ENCODE measurements around the gene HS6ST2. TPM values are rescaled to one million over a fixed set of nuclear protein-coding genes. Genes with fewer than 3 reads are reported as not detected.

HS6ST2 gene
- total RNA-seq, 1 donor from 2014 or later, result 35.8 TPM

DNA sequence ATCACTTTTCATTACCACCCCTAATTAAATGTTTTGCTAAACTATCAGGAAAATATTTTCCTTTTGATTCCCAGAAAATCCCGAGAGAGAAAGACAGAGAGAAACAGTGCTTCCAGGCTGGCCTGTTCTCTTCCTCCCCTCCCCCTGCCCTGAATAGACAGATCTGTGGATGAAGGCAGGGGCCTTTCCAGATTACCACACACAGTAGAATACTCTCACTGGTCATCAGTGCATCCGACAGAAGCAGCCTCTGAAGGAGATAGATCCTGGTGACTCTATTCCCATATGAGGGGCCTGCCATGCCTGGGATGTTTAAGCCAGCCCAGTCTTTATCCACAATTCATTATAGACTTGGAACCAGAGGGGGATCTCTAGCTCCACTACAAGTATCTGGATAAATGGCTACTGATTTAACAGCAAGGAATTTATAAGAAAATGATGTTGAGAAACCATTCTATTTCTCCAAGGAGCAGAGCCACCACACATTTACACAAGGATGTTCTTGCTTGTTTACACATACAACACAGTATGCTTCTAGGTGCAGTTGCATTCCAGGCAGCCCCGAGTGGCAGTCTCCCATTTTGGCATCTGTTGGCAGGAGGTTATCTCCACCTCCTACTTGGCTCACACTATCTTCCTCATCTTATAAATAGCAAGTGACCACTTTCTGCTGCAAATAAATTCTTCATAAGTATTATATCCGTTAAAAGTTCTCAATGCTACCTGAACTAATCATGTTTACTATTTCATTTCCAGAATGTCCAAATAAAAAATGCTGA, 115.8 kb downstream of the HS6ST2 start:
- Mint-ChIP-seq H3K4me1 (ENCODE audit: unreplicated experiment) (peaks cover 22% of the 10 kb centered on the region), H3K36me3 (no peaks in the 10 kb centered on the region), H3K27me3 (no peaks in the 10 kb centered on the region), H3K9me3 (no peaks in the 10 kb centered on the region), H3K4me3 (no peak overlapping the region), H3K27ac (no peak overlapping the region)
- no peak for DNase-seq (ENCODE audit: extremely low spot score, unreplicated experiment)
- TF ChIP-seq, protein P1, sequence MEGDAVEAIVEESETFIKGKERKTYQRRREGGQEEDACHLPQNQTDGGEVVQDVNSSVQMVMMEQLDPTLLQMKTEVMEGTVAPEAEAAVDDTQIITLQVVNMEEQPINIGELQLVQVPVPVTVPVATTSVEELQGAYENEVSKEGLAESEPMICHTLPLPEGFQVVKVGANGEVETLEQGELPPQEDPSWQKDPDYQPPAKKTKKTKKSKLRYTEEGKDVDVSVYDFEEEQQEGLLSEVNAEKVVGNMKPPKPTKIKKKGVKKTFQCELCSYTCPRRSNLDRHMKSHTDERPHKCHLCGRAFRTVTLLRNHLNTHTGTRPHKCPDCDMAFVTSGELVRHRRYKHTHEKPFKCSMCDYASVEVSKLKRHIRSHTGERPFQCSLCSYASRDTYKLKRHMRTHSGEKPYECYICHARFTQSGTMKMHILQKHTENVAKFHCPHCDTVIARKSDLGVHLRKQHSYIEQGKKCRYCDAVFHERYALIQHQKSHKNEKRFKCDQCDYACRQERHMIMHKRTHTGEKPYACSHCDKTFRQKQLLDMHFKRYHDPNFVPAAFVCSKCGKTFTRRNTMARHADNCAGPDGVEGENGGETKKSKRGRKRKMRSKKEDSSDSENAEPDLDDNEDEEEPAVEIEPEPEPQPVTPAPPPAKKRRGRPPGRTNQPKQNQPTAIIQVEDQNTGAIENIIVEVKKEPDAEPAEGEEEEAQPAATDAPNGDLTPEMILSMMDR (conservative IDR thresholded peaks at IDR 0.05), result no peak

DNA sequence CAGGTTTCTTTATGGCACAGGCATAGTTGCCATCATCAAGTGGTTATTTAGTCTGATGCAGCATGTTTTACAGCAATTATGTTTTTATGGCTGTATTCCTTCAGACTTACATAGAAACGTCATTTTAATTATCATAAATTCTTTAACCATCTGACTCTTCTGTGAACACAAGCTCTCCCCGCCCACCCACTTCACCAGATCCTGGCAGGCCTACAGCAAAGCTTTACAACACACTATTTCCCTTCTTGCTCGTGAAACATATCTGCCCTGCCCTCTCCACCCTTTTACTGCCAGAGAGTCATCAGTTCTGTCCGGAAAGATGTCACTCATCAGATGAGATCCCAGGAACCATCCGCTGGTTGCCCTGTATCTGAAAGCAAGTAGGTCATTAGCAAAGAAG, 120.5 kb downstream of the HS6ST2 start:
- TF ChIP-seq, protein P1 (conservative IDR thresholded peaks at IDR 0.05), result no peak
- Mint-ChIP-seq H3K27me3 (no peaks in the 10 kb centered on the region), H3K4me1 (ENCODE audit: unreplicated experiment) (peaks cover 42% of the 10 kb centered on the region), H3K9me3 (no peaks in the 10 kb centered on the region), H3K4me3 (no peak overlapping the region), H3K27ac (peak overlapping the region; percentile 65), H3K36me3 (no peaks in the 10 kb centered on the region)
- no peak for DNase-seq (ENCODE audit: extremely low spot score, unreplicated experiment)

DNA sequence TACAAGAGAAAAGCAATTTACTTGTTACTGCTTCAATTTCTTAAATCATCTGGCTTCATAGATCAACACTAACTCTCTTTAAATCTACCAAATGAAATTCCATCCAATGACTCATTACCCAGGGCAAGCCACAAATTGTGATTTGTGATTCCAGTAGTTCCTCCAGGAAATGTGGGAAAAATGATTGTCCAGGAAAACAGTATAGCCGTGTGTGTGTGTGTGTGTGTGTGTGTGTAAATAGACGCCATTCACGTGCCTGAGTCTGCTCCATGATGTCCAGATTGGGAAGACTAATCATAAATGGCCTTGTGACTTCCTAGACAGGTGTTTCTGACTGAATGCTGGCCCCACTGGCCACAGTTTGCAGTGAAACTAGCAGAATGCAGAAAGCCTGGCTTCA, 121.3 kb downstream of the HS6ST2 start:
- Mint-ChIP-seq H3K27me3 (no peaks in the 10 kb centered on the region), H3K36me3 (no peaks in the 10 kb centered on the region), H3K27ac (no peak overlapping the region), H3K4me3 (no peak overlapping the region), H3K9me3 (no peaks in the 10 kb centered on the region), H3K4me1 (ENCODE audit: unreplicated experiment) (peaks cover 35% of the 10 kb centered on the region)
- TF ChIP-seq, protein P1 (conservative IDR thresholded peaks at IDR 0.05), result no peak
- no peak for DNase-seq (ENCODE audit: extremely low spot score, unreplicated experiment)

DNA sequence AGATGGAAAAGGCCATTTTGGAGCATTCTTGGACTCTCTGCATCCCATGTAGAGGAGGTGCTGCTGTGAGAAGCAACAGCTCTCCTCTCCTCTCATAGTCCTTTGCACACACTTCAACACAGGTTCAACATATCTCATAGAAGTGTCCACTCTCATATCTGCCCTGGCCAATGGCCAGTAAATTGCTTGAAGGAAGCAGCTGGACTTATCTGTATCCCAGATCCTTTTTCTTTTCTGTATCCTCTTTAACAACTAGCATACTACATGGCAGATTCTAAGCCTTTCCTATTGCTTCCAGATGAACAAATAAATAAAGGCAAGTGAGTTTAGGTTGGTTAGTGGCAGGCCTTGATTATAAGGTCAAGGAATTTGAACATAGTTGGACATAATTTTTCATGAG, 122.0 kb downstream of the HS6ST2 start:
- H3K27me3 Mint-ChIP-seq, result no peaks in the 10 kb centered on the region
- TF ChIP-seq, protein P1 (conservative IDR thresholded peaks at IDR 0.05), result no peak
- no peaks in the 10 kb centered on the region for H3K36me3 Mint-ChIP-seq
- peaks cover 32% of the 10 kb centered on the region for H3K4me1 Mint-ChIP-seq (ENCODE audit: unreplicated experiment)
- no peak overlapping the region for H3K27ac Mint-ChIP-seq
- no peak for DNase-seq (ENCODE audit: extremely low spot score, unreplicated experiment)
- no peaks in the 10 kb centered on the region for H3K9me3 Mint-ChIP-seq
- H3K4me3 Mint-ChIP-seq, result no peak overlapping the region

DNA sequence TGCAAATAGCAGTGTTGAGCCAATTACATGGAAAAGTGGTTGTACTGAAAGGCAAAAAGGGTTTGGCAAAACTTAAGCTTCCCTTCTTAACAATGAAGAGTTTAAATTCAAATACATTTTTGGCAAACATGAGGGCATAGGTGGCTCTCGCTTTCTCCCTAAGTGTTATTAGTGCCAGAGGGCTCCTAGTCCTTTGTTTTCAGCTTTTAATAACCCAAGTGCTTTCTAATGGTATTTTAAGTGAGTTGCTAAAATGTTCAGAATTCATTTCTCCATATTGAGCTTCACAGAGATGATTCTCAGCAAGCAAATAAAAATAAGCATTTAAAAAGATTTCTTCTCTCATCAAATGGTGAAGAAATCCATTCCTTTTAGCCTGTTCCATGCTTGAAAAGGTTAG, 123.7 kb downstream of the HS6ST2 start:
- no peaks in the 10 kb centered on the region for H3K27me3 Mint-ChIP-seq
- TF ChIP-seq, protein P1 (conservative IDR thresholded peaks at IDR 0.05), result no peak
- H3K36me3 Mint-ChIP-seq, result no peaks in the 10 kb centered on the region
- H3K9me3 Mint-ChIP-seq, result no peaks in the 10 kb centered on the region
- no peak for DNase-seq (ENCODE audit: extremely low spot score, unreplicated experiment)
- no peak overlapping the region for H3K4me3 Mint-ChIP-seq
- H3K4me1 Mint-ChIP-seq (ENCODE audit: unreplicated experiment), result peaks cover 27% of the 10 kb centered on the region
- no peak overlapping the region for H3K27ac Mint-ChIP-seq

All from type B pancreatic cell (in vitro differentiated cells).